Astrocyte (in vitro differentiated cells and primary cell): Measurements from ENCODE around the gene ELN. TPM values are rescaled to one million over a fixed set of nuclear protein-coding genes. Genes with fewer than 3 reads are reported as not detected.

ENCODE experiments used
- DNase-seq: peaks from one replicate; pipeline ENCODE4 v3.0.0-alpha.2; 2010; ENCODE audit warnings: low read depth
- FAIRE-seq: peaks from 2 replicates; lab custom pipeline; 2011; peaks lifted over from hg19 to GRCh38; lab: Jason Lieb, UNC
- H2AFZ ChIP-seq: 2 replicates; pipeline ENCODE4 v1.6.0; 2012; ENCODE audit warnings: low read depth, low read length, inconsistent platforms
- H3K27ac ChIP-seq: 2 replicates; pipeline ENCODE4 v1.5.1; 2011; ENCODE audit warnings: low read depth, low read length, inconsistent platforms
- H3K27me3 ChIP-seq: 2 replicates; pipeline ENCODE4 v1.6.0; 2011; ENCODE audit warnings: low read length, inconsistent platforms; ENCODE audit not compliant: insufficient read depth
- H3K36me3 ChIP-seq: 2 replicates; pipeline ENCODE4 v1.5.1; 2011; ENCODE audit warnings: low read length, inconsistent platforms; ENCODE audit not compliant: insufficient read depth
- H3K4me1 ChIP-seq: 2 replicates; pipeline ENCODE4 v1.5.1; 2011; ENCODE audit warnings: low read length, inconsistent platforms; ENCODE audit not compliant: insufficient read depth
- H3K4me2 ChIP-seq: 2 replicates; pipeline ENCODE4 v1.6.0; 2012; ENCODE audit warnings: low read length, inconsistent platforms
- H3K4me3 ChIP-seq: 2 replicates; pipeline ENCODE4 v1.5.1; 2011; ENCODE audit warnings: low read depth, mild to moderate bottlenecking, low read length, inconsistent platforms; ENCODE audit not compliant: insufficient read depth
- H3K79me2 ChIP-seq: 2 replicates; pipeline ENCODE4 v1.6.0; 2012; ENCODE audit warnings: mild to moderate bottlenecking, low read length, inconsistent platforms; ENCODE audit not compliant: insufficient read depth
- H3K9ac ChIP-seq: 2 replicates; pipeline ENCODE4 v1.6.0; 2012; ENCODE audit warnings: mild to moderate bottlenecking, low read length, inconsistent platforms
- H3K9me3 ChIP-seq: 2 replicates; pipeline ENCODE4 v1.5.1; 2012; ENCODE audit warnings: low read depth, mild to moderate bottlenecking, low read length, inconsistent platforms; ENCODE audit not compliant: insufficient read depth
- H4K20me1 ChIP-seq: 2 replicates; pipeline ENCODE4 v1.6.0; 2012; ENCODE audit warnings: low read length, inconsistent platforms; ENCODE audit not compliant: insufficient read depth
- H3K27ac Mint-ChIP-seq: one replicate; pipeline ENCODE4 v1.8.0; 2021; ENCODE audit warnings: mild to moderate bottlenecking, mixed read lengths; ENCODE audit not compliant: unreplicated experiment
- H3K27me3 Mint-ChIP-seq: one replicate; pipeline ENCODE4 v1.8.0; 2021; ENCODE audit warnings: low read depth, mixed read lengths; ENCODE audit not compliant: unreplicated experiment
- H3K36me3 Mint-ChIP-seq: one replicate; pipeline ENCODE4 v1.8.0; 2021; ENCODE audit warnings: low read depth, mixed read lengths; ENCODE audit not compliant: unreplicated experiment
- H3K4me1 Mint-ChIP-seq: one replicate; pipeline ENCODE4 v1.8.0; 2021; ENCODE audit warnings: low read depth, mixed read lengths; ENCODE audit not compliant: unreplicated experiment
- H3K4me3 Mint-ChIP-seq: one replicate; pipeline ENCODE4 v1.8.0; 2021; ENCODE audit warnings: mild to moderate bottlenecking, moderate library complexity, mixed read lengths; ENCODE audit not compliant: unreplicated experiment
- H3K9me3 Mint-ChIP-seq: one replicate; pipeline ENCODE4 v1.8.0; 2021; ENCODE audit warnings: mild to moderate bottlenecking, mixed read lengths; ENCODE audit not compliant: unreplicated experiment
- EZH2 ChIP-seq: IDR thresholded peaks from 2 replicates; pipeline ENCODE4 v1.6.1; 2012; ENCODE audit warnings: mild to moderate bottlenecking, low read length, inconsistent platforms; ENCODE audit not compliant: insufficient read depth
- total RNA-seq: library from RNA; stranded (reverse); gene quantifications from 2 replicates; pipeline ENCODE4 v1.2.1, GENCODE V29; 2021
- TF ChIP-seq, protein P1 (sequence below): IDR thresholded peaks from 2 replicates; pipeline ENCODE4 v1.5.1; 2011; ENCODE audit warnings: low read depth, mild to moderate bottlenecking, inconsistent platforms, low read length, moderate library complexity; ENCODE audit not compliant: insufficient read depth

ELN gene
- total RNA-seq, 1 donor from 2014 or later: 0.75 TPM

GRCh38 chr7:74066626-74067025, 38.7 kb downstream of the ELN start:
- no peak for DNase-seq
- Mint-ChIP-seq H3K27ac (no peak overlapping the region), H3K36me3 (no peaks in the 10 kb centered on the region), H3K4me1 (no peaks in the 10 kb centered on the region), H3K27me3 (peaks cover 2% of the 10 kb centered on the region), H3K9me3 (no peaks in the 10 kb centered on the region), H3K4me3 (no peak overlapping the region)
- no peak overlapping the region for H3K9ac ChIP-seq
- no peak overlapping the region for H3K4me2 ChIP-seq
- H3K79me2 ChIP-seq: no peaks in the 10 kb centered on the region
- H3K36me3 ChIP-seq: no peaks in the 10 kb centered on the region
- no peaks in the 10 kb centered on the region for H4K20me1 ChIP-seq
- no peaks in the 10 kb centered on the region for H3K27me3 ChIP-seq
- TF ChIP-seq, protein P1, sequence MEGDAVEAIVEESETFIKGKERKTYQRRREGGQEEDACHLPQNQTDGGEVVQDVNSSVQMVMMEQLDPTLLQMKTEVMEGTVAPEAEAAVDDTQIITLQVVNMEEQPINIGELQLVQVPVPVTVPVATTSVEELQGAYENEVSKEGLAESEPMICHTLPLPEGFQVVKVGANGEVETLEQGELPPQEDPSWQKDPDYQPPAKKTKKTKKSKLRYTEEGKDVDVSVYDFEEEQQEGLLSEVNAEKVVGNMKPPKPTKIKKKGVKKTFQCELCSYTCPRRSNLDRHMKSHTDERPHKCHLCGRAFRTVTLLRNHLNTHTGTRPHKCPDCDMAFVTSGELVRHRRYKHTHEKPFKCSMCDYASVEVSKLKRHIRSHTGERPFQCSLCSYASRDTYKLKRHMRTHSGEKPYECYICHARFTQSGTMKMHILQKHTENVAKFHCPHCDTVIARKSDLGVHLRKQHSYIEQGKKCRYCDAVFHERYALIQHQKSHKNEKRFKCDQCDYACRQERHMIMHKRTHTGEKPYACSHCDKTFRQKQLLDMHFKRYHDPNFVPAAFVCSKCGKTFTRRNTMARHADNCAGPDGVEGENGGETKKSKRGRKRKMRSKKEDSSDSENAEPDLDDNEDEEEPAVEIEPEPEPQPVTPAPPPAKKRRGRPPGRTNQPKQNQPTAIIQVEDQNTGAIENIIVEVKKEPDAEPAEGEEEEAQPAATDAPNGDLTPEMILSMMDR: no peak
- no peak for TF ChIP-seq EZH2
- FAIRE-seq: no peak
- H3K27ac ChIP-seq: no peak overlapping the region
- no peaks in the 10 kb centered on the region for H3K9me3 ChIP-seq
- H3K4me3 ChIP-seq: no peak overlapping the region
- peaks cover 8% of the 10 kb centered on the region for H3K4me1 ChIP-seq
- no peak overlapping the region for H2AFZ ChIP-seq

DNA sequence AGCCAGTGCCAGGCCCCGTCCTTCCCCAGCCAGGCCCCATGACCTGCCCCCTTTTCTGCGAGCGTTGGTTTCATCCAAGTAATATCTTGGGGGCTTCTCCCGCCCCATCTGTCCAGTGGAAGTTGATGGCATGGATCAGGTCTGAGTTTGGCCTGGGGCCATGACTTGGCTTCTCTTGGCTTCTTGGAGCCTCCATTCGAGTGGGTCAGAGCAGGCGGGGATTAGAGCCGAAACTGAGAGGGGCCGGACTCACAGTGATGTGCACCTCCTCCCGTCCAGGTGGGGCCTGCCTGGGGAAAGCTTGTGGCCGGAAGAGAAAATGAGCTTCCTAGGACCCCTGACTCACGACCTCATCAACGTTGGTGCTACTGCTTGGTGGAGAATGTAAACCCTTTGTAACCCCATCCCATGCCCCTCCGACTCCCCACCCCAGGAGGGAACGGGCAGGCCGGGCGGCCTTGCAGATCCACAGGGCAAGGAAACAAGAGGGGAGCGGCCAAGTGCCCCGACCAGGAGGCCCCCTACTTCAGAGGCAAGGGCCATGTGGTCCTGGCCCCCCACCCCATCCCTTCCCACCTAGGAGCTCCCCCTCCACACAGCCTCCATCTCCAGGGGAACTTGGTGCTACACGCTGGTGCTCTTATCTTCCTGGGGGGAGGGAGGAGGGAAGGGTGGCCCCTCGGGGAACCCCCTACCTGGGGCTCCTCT, 40.6 kb downstream of the ELN start:
- FAIRE-seq (no peak), DNase-seq (no peak)
- H4K20me1 ChIP-seq: no peaks in the 10 kb centered on the region
- peak overlapping the region; percentile 70 for H2AFZ ChIP-seq
- H3K4me2 ChIP-seq: no peak overlapping the region
- no peaks in the 10 kb centered on the region for H3K9me3 ChIP-seq
- Mint-ChIP-seq H3K9me3 (no peaks in the 10 kb centered on the region), H3K27ac (no peak overlapping the region), H3K4me1 (no peaks in the 10 kb centered on the region), H3K36me3 (no peaks in the 10 kb centered on the region), H3K4me3 (no peak overlapping the region), H3K27me3 (peaks cover 2% of the 10 kb centered on the region)
- no peaks in the 10 kb centered on the region for H3K36me3 ChIP-seq
- H3K4me3 ChIP-seq: no peak overlapping the region
- H3K4me1 ChIP-seq: no peaks in the 10 kb centered on the region
- no peaks in the 10 kb centered on the region for H3K79me2 ChIP-seq
- no peak overlapping the region for H3K27ac ChIP-seq
- no peak overlapping the region for H3K9ac ChIP-seq
- TF ChIP-seq, protein P1: no peak
- TF ChIP-seq EZH2: no peak
- no peaks in the 10 kb centered on the region for H3K27me3 ChIP-seq

GRCh38 chr7:74069086-74069541, 41.1 kb downstream of the ELN start:
- DNase-seq: no peak
- Histone ChIP-seq H3K9me3 (no peaks in the 10 kb centered on the region), H3K4me2 (no peak overlapping the region), H3K27me3 (no peaks in the 10 kb centered on the region), H3K36me3 (no peaks in the 10 kb centered on the region), H3K79me2 (no peaks in the 10 kb centered on the region), H3K9ac (no peak overlapping the region), H3K4me1 (no peaks in the 10 kb centered on the region), H3K4me3 (no peak overlapping the region), H4K20me1 (no peaks in the 10 kb centered on the region), H2AFZ (no peak overlapping the region), H3K27ac (no peak overlapping the region)
- TF ChIP-seq, protein P1: no peak
- no peak for TF ChIP-seq EZH2
- no peak for FAIRE-seq
- Mint-ChIP-seq H3K4me3 (no peak overlapping the region), H3K27me3 (peaks cover 2% of the 10 kb centered on the region), H3K9me3 (no peaks in the 10 kb centered on the region), H3K27ac (no peak overlapping the region), H3K4me1 (no peaks in the 10 kb centered on the region), H3K36me3 (no peaks in the 10 kb centered on the region)
